H9 (cell line): Measurements from ENCODE around the gene DCAF5. TPM values are rescaled to one million over a fixed set of nuclear protein-coding genes. Genes with fewer than 3 reads are reported as not detected.

Source experiments
- DNase-seq: peaks from one replicate; pipeline ENCODE4 v3.0.0-alpha.2; 2017
- H2AFZ ChIP-seq: one replicate; pipeline ENCODE4 v1.6.1; 2013; ENCODE audit warnings: mild to moderate bottlenecking, low read length, control low read depth, moderate library complexity
- H2AK5ac ChIP-seq: 2 replicates; pipeline ENCODE4 v1.6.1; 2013; ENCODE audit warnings: low read length, control low read depth, mixed read lengths; ENCODE audit not compliant: insufficient read length
- H2BK120ac ChIP-seq: one replicate; pipeline ENCODE4 v1.6.1; 2013; ENCODE audit warnings: low read depth, mild to moderate bottlenecking, low read length, control low read depth, inconsistent platforms; ENCODE audit not compliant: poor library complexity, severe bottlenecking
- H2BK12ac ChIP-seq: 2 replicates; pipeline ENCODE4 v1.6.1; 2013; ENCODE audit warnings: low read length, control low read depth, mixed read lengths, low read depth; ENCODE audit not compliant: insufficient read length
- H2BK15ac ChIP-seq: 2 replicates; pipeline ENCODE4 v1.6.1; 2013; ENCODE audit warnings: low read depth, low read length, control low read depth
- H2BK20ac ChIP-seq: one replicate; pipeline ENCODE4 v1.6.1; 2013; ENCODE audit warnings: low read depth, mild to moderate bottlenecking, low read length, control low read depth, inconsistent platforms; ENCODE audit not compliant: poor library complexity, severe bottlenecking
- H2BK5ac ChIP-seq: 2 replicates; pipeline ENCODE4 v1.6.1; 2013; ENCODE audit warnings: low read length, control low read depth, mixed read lengths; ENCODE audit not compliant: insufficient read length
- H3K14ac ChIP-seq: 2 replicates; pipeline ENCODE4 v1.6.1; 2013; ENCODE audit warnings: low read length, control low read depth; ENCODE audit not compliant: insufficient read depth
- H3K18ac ChIP-seq: 2 replicates; pipeline ENCODE4 v1.6.1; 2013; ENCODE audit warnings: low read depth, mild to moderate bottlenecking, mixed read lengths, low read length, control low read depth; ENCODE audit not compliant: insufficient read length
- H3K23ac ChIP-seq: 2 replicates; pipeline ENCODE4 v1.6.1; 2013; ENCODE audit warnings: low read length, control low read depth, mixed read lengths, low read depth; ENCODE audit not compliant: insufficient read length
- H3K23me2 ChIP-seq: 2 replicates; pipeline ENCODE4 v1.6.1; 2013; ENCODE audit warnings: low read depth, mild to moderate bottlenecking, mixed read lengths, low read length, control low read depth; ENCODE audit not compliant: insufficient read length, poor library complexity, severe bottlenecking
- H3K27ac ChIP-seq: 2 replicates; pipeline ENCODE4 v1.5.1; 2013; ENCODE audit warnings: low read length, control low read depth, mixed read lengths, low read depth; ENCODE audit not compliant: insufficient read length
- H3K27me3 ChIP-seq: 2 replicates; pipeline ENCODE4 v1.6.1; 2013; ENCODE audit warnings: low read length, control low read depth, inconsistent platforms; ENCODE audit not compliant: insufficient read depth
- H3K4ac ChIP-seq: 2 replicates; pipeline ENCODE4 v1.6.1; 2013; ENCODE audit warnings: low read depth, mild to moderate bottlenecking, control low read depth, inconsistent platforms, low read length, moderate library complexity
- H3K4me1 ChIP-seq: 2 replicates; pipeline ENCODE4 v1.6.1; 2013; ENCODE audit warnings: low read length, control low read depth, inconsistent platforms; ENCODE audit not compliant: insufficient read depth
- H3K4me2 ChIP-seq: 2 replicates; pipeline ENCODE4 v1.6.1; 2013; ENCODE audit warnings: low read length, control low read depth, mixed read lengths; ENCODE audit not compliant: insufficient read length, insufficient read depth
- H3K56ac ChIP-seq: 2 replicates; pipeline ENCODE4 v1.6.1; 2013; ENCODE audit warnings: low read depth, mild to moderate bottlenecking, mixed read lengths, low read length, control low read depth; ENCODE audit not compliant: insufficient read length
- H3K79me1 ChIP-seq: 2 replicates; pipeline ENCODE4 v1.6.1; 2013; ENCODE audit warnings: low read depth, mild to moderate bottlenecking, moderate library complexity, low read length, control low read depth, inconsistent platforms; ENCODE audit not compliant: insufficient read depth, poor library complexity, severe bottlenecking
- H3K79me2 ChIP-seq: 2 replicates; pipeline ENCODE4 v1.6.1; 2013; ENCODE audit warnings: low read length, control low read depth, inconsistent platforms; ENCODE audit not compliant: insufficient read depth
- H3K9ac ChIP-seq: 2 replicates; pipeline ENCODE4 v1.6.1; 2013; ENCODE audit warnings: low read length, control low read depth, mixed read lengths; ENCODE audit not compliant: insufficient read length; ENCODE audit errors: extremely low read depth
- H3K9me3 ChIP-seq: one replicate; pipeline ENCODE4 v1.6.1; 2013; ENCODE audit warnings: low read depth, low read length, inconsistent platforms; ENCODE audit not compliant: control insufficient read depth
- H3T11ph ChIP-seq: one replicate; pipeline ENCODE4 v1.6.1; 2013; ENCODE audit warnings: mild to moderate bottlenecking, low read length, control low read depth, inconsistent platforms
- H4K20me1 ChIP-seq: one replicate; pipeline ENCODE4 v1.6.1; 2013; ENCODE audit not compliant: control insufficient read depth, insufficient read length, insufficient read depth
- H4K5ac ChIP-seq: 2 replicates; pipeline ENCODE4 v1.6.1; 2013; ENCODE audit warnings: low read depth, mild to moderate bottlenecking, mixed read lengths, low read length, control low read depth; ENCODE audit not compliant: insufficient read length
- H4K8ac ChIP-seq: replicated peaks from 2 replicates; pipeline ENCODE4 v1.6.1; 2013; ENCODE audit warnings: low read length, control low read depth, mixed read lengths, low read depth; ENCODE audit not compliant: insufficient read length
- H4K91ac ChIP-seq: 2 replicates; pipeline ENCODE4 v1.6.1; 2013; ENCODE audit warnings: low read depth, mild to moderate bottlenecking, moderate library complexity, mixed read lengths, low read length, control low read depth; ENCODE audit not compliant: insufficient read length
- H3K27ac Mint-ChIP-seq, 3 experiments: 2 replicates in 2 of 3; 3 replicates in 1 of 3; pipeline ENCODE4 v1.8.0; 2020 to 2021; ENCODE audit warnings: mixed read lengths in 3 of 3, mild to moderate bottlenecking in 1 of 3, moderate library complexity in 1 of 3
- H3K27me3 Mint-ChIP-seq: 2 replicates; pipeline ENCODE4 v1.8.0; 2021; ENCODE audit warnings: low read depth, mild to moderate bottlenecking, moderate library complexity, mixed read lengths
- H3K36me3 Mint-ChIP-seq, 3 experiments: 2 replicates in 2 of 3; 3 replicates in 1 of 3; pipeline ENCODE4 v1.8.0; 2020 to 2021; ENCODE audit warnings: low read depth in 3 of 3, mixed read lengths in 3 of 3; ENCODE audit not compliant: insufficient read depth in 1 of 3
- H3K4me1 Mint-ChIP-seq, 2 experiments: 2 replicates each; pipeline ENCODE4 v1.8.0; 2020; ENCODE audit warnings: mixed read lengths in 2 of 2
- H3K4me3 Mint-ChIP-seq, 2 experiments: 2 replicates in 1 of 2; 3 replicates in 1 of 2; pipeline ENCODE4 v1.8.0; 2020 to 2021; ENCODE audit warnings: mild to moderate bottlenecking in 2 of 2, mixed read lengths in 2 of 2, moderate library complexity in 1 of 2
- H3K9me3 Mint-ChIP-seq, 2 experiments: 2 replicates in 1 of 2; 3 replicates in 1 of 2; pipeline ENCODE4 v1.8.0; 2020; ENCODE audit warnings: mild to moderate bottlenecking in 2 of 2, mixed read lengths in 2 of 2, moderate library complexity in 1 of 2
- total RNA-seq: library from RNA; stranded (reverse); gene quantifications from 2 replicates; pipeline ENCODE4 v1.2.1, GENCODE V29; 2021
- TF ChIP-seq, protein P1 (sequence below): fragments of 200-600 bp; sonication (generic); conservative IDR thresholded peaks from 3 replicates; pipeline ENCODE4 v1.8.0; 2021; ENCODE audit warnings: antibody characterized with exemption, mild to moderate bottlenecking

DCAF5 gene
- total RNA-seq, 1 experiment from 2014 or later: 31.4 TPM

DNA sequence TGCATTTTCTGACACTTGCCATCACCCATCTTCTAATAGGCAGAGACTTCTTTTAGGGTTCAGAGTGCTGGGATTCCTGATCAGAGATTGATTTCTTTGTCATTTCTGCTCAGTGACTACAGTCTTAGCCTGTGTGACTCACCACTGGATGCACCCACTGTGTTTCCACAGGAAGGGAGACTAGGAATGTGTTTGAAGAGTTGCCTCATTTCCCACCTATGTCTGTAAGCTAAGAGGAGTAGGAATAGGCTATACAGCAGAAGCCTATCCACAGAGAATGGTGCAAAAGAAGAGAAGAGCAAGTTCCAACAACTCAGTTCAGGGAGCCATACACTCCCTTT lies 113.7 kb downstream of the DCAF5 start:
- TF ChIP-seq, protein P1, sequence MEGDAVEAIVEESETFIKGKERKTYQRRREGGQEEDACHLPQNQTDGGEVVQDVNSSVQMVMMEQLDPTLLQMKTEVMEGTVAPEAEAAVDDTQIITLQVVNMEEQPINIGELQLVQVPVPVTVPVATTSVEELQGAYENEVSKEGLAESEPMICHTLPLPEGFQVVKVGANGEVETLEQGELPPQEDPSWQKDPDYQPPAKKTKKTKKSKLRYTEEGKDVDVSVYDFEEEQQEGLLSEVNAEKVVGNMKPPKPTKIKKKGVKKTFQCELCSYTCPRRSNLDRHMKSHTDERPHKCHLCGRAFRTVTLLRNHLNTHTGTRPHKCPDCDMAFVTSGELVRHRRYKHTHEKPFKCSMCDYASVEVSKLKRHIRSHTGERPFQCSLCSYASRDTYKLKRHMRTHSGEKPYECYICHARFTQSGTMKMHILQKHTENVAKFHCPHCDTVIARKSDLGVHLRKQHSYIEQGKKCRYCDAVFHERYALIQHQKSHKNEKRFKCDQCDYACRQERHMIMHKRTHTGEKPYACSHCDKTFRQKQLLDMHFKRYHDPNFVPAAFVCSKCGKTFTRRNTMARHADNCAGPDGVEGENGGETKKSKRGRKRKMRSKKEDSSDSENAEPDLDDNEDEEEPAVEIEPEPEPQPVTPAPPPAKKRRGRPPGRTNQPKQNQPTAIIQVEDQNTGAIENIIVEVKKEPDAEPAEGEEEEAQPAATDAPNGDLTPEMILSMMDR: no peak
- H3K23me2 ChIP-seq: no peaks in the 10 kb centered on the region
- Mint-ChIP-seq H3K4me3 (no peak overlapping the region), H3K4me1 (peaks cover 62 to 63% of the 10 kb centered on the region in 2 experiments), H3K36me3 (no peaks in the 10 kb centered on the region), H3K9me3 (no peaks in the 10 kb centered on the region), H3K27ac (0 out of 7 replicates have a peak overlapping the region, but pooled peaks of 1 of the 3 experiments have one; percentile 20), H3K27me3 (peaks cover 2% of the 10 kb centered on the region)
- H2BK120ac ChIP-seq: no peak overlapping the region
- no peaks in the 10 kb centered on the region for H3K27me3 ChIP-seq
- H3K23ac ChIP-seq: no peak overlapping the region
- no peak overlapping the region for H3K14ac ChIP-seq
- no peak overlapping the region for H3K9ac ChIP-seq
- peaks cover 12% of the 10 kb centered on the region; the same call in 1 of the 2 replicates for H3K4me1 ChIP-seq
- no peak overlapping the region for H3K56ac ChIP-seq
- no peaks in the 10 kb centered on the region for H3K79me2 ChIP-seq
- no peaks in the 10 kb centered on the region for H3K79me1 ChIP-seq
- no peak overlapping the region for H4K5ac ChIP-seq
- H4K20me1 ChIP-seq: no peaks in the 10 kb centered on the region
- H2BK20ac ChIP-seq: no peak overlapping the region
- no peak overlapping the region for H2BK5ac ChIP-seq
- no peak overlapping the region for H3T11ph ChIP-seq
- no peak overlapping the region for H3K4ac ChIP-seq
- H3K27ac ChIP-seq: no peak overlapping the region
- no peaks in the 10 kb centered on the region for H3K9me3 ChIP-seq
- no peak overlapping the region for H4K8ac ChIP-seq
- H2BK12ac ChIP-seq: no peak overlapping the region
- H3K18ac ChIP-seq: no peak overlapping the region
- H2AFZ ChIP-seq: no peak overlapping the region
- H2AK5ac ChIP-seq: no peak overlapping the region
- H2BK15ac ChIP-seq: no peak overlapping the region
- no peak for DNase-seq
- H4K91ac ChIP-seq: no peak overlapping the region
- no peak overlapping the region for H3K4me2 ChIP-seq
